ENCODE data around the gene CD79A.
"Not testable (repeated sequence)": the region's sequence is repeated elsewhere in the genome, so short reads cannot be mapped to it uniquely, and the experiment has no call there.

Gene CD79A

GRCh38 chr19:41863209-41863931 lies 13.7 kb upstream of the CD79A start:
- DNase-seq (ENCODE audit: low read depth in 2 of 2): no peak

GRCh38 chr19:41864374-41864773 lies 12.7 kb upstream of the CD79A start:
- no peak for DNase-seq (ENCODE audit: low read depth in 2 of 2)

GRCh38 chr19:41866284-41866683 lies 10.8 kb upstream of the CD79A start:
- DNase-seq (ENCODE audit: low read depth in 2 of 2): no peak

GRCh38 chr19:41868120-41868988 lies 8.7 kb upstream of the CD79A start:
- DNase-seq (ENCODE audit: low read depth in 2 of 2): no peak

GRCh38 chr19:41868989-41869300 lies 8.1 kb upstream of the CD79A start:
- no peak for DNase-seq (ENCODE audit: low read depth in 2 of 2)

- no peak for DNase-seq (ENCODE audit: low read depth in 2 of 2)
Measured at GRCh38 chr19:41869374-41869955, 7.6 kb upstream of the CD79A start.

- DNase-seq (ENCODE audit: low read depth in 2 of 2): no peak
Measured at GRCh38 chr19:41870401-41870873, 6.6 kb upstream of the CD79A start.

- DNase-seq (ENCODE audit: low read depth in 2 of 2): peak in 1 of 2 donors; percentile 62
Measured at GRCh38 chr19:41871573-41872383, 5.3 kb upstream of the CD79A start.

GRCh38 chr19:41872384-41872774 lies 4.7 kb upstream of the CD79A start:
- DNase-seq (ENCODE audit: low read depth in 2 of 2): no peak

- no peak for DNase-seq (ENCODE audit: low read depth in 2 of 2)
Measured at GRCh38 chr19:41872775-41873647, 4.1 kb upstream of the CD79A start.

- DNase-seq (ENCODE audit: low read depth in 2 of 2): not testable (repeated sequence)
Measured at GRCh38 chr19:41875973-41876372, 1.1 kb upstream of the CD79A start.

- no peak for DNase-seq (ENCODE audit: low read depth in 2 of 2)
Measured at GRCh38 chr19:41877916-41878905, 1.1 kb downstream of the CD79A start.

GRCh38 chr19:41879080-41879479 lies 2.0 kb downstream of the CD79A start:
- DNase-seq (ENCODE audit: low read depth in 2 of 2): no peak

GRCh38 chr19:41879670-41880328 lies 2.7 kb downstream of the CD79A start:
- no peak for DNase-seq (ENCODE audit: low read depth in 2 of 2)

GRCh38 chr19:41880329-41880708 lies 3.2 kb downstream of the CD79A start:
- no peak for DNase-seq (ENCODE audit: low read depth in 2 of 2)

GRCh38 chr19:41882568-41883462 lies 5.7 kb downstream of the CD79A start, which contains the start of gene ARHGEF1:
Gene ARHGEF1 (plus strand): TSS chr19:41883184. CDS start chr19:41888083, 4,899 bp downstream.
- DNase-seq (ENCODE audit: low read depth in 2 of 2): no peak

- no peak for DNase-seq (ENCODE audit: low read depth in 2 of 2)
Measured at GRCh38 chr19:41883463-41883820, 6.4 kb downstream of the CD79A start.
